Stimulated activated CD8-positive, alpha-beta memory T cell treated with anti-CD3 and anti-CD28 coated beads, Interleukin-7, amount 100 ng/mL, for 48 hours (primary cell): ENCODE measurements around the gene ABCC2.
"Not testable (repeated sequence)": the region's sequence is repeated elsewhere in the genome, so short reads cannot be mapped to it uniquely, and the experiment has no call there.

Source experiments
- DNase-seq, 2 donors: peaks; one replicate each; pipeline ENCODE4 v3.0.0-alpha.2; 2020; ENCODE audit warnings: low read depth in 1 of 2; ENCODE audit errors: extremely low read depth in 1 of 2

ABCC2 gene

GRCh38 chr10:99888622-99889021 lies 106.2 kb downstream of the ABCC2 start:
- no peak for DNase-seq

GRCh38 chr10:99894613-99895012 lies 112.2 kb downstream of the ABCC2 start:
- no peak for DNase-seq

GRCh38 chr10:99895066-99895465 lies 112.6 kb downstream of the ABCC2 start:
- not testable (repeated sequence) for DNase-seq

GRCh38 chr10:99895867-99896266 lies 113.4 kb downstream of the ABCC2 start:
- DNase-seq: no peak
